Neural progenitor cell (in vitro differentiated cells): ENCODE measurements around the gene DIRAS1.

Source experiments
- CTCF ChIP-seq: fragments of 200-600 bp; sonication (generic); IDR thresholded peaks from 2 replicates; pipeline ENCODE4 v1.5.1; 2017; ENCODE audit warnings: antibody characterized with exemption, mild to moderate bottlenecking
- EZH2 ChIP-seq: fragments of 200-600 bp; sonication (generic); IDR thresholded peaks from 2 replicates; pipeline ENCODE4 v1.6.1; 2017; ENCODE audit warnings: antibody characterized with exemption, mild to moderate bottlenecking, moderate library complexity
- EZH2phosphoT487 ChIP-seq: fragments of 200-600 bp; sonication (generic); IDR thresholded peaks from 2 replicates; pipeline ENCODE4 v1.6.1; 2017; ENCODE audit warnings: antibody characterized with exemption

DNA sequence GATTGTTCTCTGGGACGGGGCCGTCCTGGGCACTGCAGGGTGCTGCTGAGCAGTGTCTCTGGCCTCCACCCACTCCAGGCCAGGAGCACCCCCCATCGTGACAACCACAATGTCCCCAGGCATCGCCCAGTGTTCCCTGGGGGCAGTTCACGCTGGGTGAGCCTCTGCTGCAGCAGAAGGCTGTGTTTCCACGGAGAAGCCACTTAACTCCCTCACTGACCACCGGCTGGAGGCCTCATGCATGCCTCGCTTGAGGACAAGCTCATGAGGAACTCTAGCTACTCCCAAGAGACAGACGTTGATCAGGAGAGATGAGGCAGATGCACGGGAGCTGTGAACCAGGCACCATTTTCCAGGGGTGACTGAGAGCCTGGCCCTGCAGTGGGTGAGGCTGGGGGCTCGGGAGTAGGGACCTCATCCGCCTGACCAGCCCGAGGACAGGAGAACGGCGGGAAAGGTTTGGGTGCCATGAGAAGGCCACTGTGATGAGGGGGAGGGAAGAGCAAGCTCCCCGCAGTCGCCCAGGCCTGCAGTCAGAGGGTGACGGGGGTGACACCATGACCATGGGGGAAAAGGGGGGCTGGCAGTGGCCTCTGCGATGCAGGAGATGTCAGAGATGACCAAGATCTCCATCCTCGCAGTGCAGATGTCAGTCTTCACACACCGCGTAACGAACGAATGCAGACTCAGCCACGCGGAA, 13.6 kb upstream of the DIRAS1 start:
- TF ChIP-seq CTCF (no peak), EZH2phosphoT487 (no peak), EZH2 (no peak)
